GM10266 (cell line): ENCODE data around the gene PPP1R10.

Experiments used
- DNase-seq: peaks from one replicate; pipeline ENCODE4 v3.0.0; 2012; ENCODE audit errors: extremely low spot score
- CTCF ChIP-seq: IDR thresholded peaks from 2 replicates; pipeline ENCODE4 v1.5.1; 2012; ENCODE audit warnings: mild to moderate bottlenecking, low read depth; ENCODE audit not compliant: control insufficient read depth, insufficient read depth; ENCODE audit errors: missing control alignments

Gene PPP1R10

DNA sequence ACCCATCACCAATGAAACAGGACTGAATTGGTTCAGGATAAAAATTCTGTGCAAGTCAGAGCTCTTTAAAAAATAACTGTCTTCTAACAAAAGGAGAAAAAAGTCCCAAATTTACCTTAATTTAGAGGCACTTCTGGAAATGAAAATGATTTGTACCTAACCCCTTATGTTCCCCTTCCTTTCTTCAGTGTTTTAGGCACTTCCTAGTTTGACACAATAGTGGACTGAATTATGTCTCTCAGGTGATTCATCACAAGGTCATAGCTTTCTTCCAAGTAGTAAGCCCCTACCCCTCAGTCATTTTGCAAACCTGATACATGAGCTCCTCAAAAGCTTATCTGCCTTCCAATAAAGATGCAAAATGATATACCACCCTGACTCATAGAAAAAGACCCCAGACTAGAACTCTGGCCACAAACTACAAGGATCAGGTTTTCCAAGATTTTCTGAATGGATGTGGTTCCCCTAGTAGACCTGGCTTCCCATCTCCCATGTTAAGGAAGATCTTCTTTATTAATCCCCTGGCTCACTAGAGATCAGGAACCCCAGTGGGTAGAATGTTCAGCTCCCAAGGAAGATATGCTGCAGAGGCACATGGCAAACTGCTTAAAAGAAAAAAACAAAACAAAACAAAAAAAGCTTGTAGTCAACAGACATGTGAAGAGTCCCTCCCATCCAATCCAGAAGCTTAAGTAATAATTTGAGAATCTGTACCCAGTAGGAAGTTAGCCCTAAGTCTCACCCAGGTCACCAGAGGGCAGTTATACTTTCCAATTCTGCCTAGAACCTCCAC, 3.6 kb downstream of the PPP1R10 start:
- DNase-seq = no peak
- TF ChIP-seq CTCF = no peak

GRCh38 chr6:30612687-30613248, 4.3 kb downstream of the PPP1R10 start:
- TF ChIP-seq CTCF = no peak
- DNase-seq = no peak

- TF ChIP-seq CTCF = no peak
- DNase-seq = no peak
Observed at GRCh38 chr6:30612213-30612612, 4.8 kb downstream of the PPP1R10 start.

DNA sequence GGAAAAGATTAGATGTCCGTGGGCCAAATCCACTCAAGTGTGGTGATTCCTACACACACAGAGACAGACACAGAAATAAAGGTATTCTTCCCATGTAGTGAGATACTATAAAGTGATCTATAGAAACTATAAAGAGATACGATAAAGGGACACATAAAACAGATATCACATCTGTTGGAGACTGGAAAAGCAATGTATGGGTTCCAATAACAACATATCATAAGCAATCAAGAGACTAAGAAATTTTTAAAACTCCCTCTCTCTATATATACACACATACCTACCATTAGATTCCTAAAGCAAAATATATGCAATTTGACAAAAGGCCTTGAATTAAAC, 5.2 kb downstream of the PPP1R10 start:
- no peak for DNase-seq
- no peak for TF ChIP-seq CTCF

GRCh38 chr6:30611150-30611855, 5.7 kb downstream of the PPP1R10 start:
- no peak for DNase-seq
- no peak for TF ChIP-seq CTCF

DNA sequence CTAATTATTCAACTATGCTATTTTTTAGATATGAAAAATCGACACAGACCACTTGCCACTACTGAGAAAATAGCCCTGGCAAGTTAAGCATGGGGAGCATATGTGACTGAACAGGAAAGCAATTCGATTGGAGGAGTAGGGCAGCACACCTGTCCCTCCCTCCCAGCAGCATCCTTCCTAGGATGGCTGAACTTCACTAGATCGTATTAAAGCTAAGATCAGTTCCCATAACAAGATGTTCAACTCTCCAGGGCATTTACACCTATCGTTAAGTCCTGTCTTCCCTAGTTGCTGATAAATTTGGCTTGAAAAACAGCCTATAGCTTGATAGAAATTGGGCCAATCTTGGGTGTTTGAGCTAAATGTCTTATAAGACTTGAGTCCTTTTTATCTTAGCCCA, 7.0 kb downstream of the PPP1R10 start:
- DNase-seq = no peak
- TF ChIP-seq CTCF = no peak

GRCh38 chr6:30603961-30604360, 13.1 kb downstream of the PPP1R10 start:
- TF ChIP-seq CTCF = no peak
- DNase-seq = no peak
